ENCODE results near the gene TP53TG5.

Gene TP53TG5

GRCh38 chr20:45370571-45371160 lies 7.5 kb downstream of the TP53TG5 start:
- Histone ChIP-seq H2AK5ac (ENCODE audit: low read depth, low read length) (no peak overlapping the region), H3K4me2 (ENCODE audit: insufficient read depth, low read length, poor library complexity, severe bottlenecking) (no peak overlapping the region), H3K23ac (ENCODE audit: low read depth, low read length, poor library complexity) (no peak overlapping the region), H3K9ac (ENCODE audit: low read depth, low read length, poor library complexity) (no peak overlapping the region), H4K8ac (ENCODE audit: low read depth, low read length) (no peak overlapping the region), H3K4me3 (ENCODE audit: low read length in 2 of 2) (no peak overlapping the region), H3K18ac (ENCODE audit: low read length) (no peak overlapping the region), H2AFZ (ENCODE audit: low read length) (no peak overlapping the region), H3K79me1 (ENCODE audit: low read depth, low read length) (peaks cover 2% of the 10 kb centered on the region), H4K91ac (ENCODE audit: low read depth, low read length, poor library complexity) (no peak overlapping the region), H2BK12ac (ENCODE audit: low read length) (no peak overlapping the region), H3K4ac (ENCODE audit: low read length) (no peak overlapping the region), H2BK5ac (ENCODE audit: low read length) (no peak overlapping the region), H3K36me3 (replicated peaks in 1 of 2; ENCODE audit: control insufficient read depth in 2 of 2, insufficient read depth in 2 of 2, low read length in 2 of 2) (peaks cover 18 to 36% of the 10 kb centered on the region in 2 donors), H2BK120ac (ENCODE audit: low read depth, low read length) (no peak overlapping the region), H2BK15ac (ENCODE audit: low read length) (no peak overlapping the region), H3K27ac (replicated peaks; ENCODE audit: low read length) (no peak overlapping the region), H3K4me1 (ENCODE audit: control insufficient read depth in 2 of 2, insufficient read depth in 1 of 2, low read depth in 1 of 2, low read length in 2 of 2) (peaks cover 0 to 6% of the 10 kb centered on the region in 2 donors), H3K9me3 (replicated peaks in 1 of 2; ENCODE audit: control insufficient read depth in 2 of 2, insufficient read depth in 1 of 2, low read depth in 1 of 2, low read length in 2 of 2) (no peaks in the 10 kb centered on the region), H3K14ac (ENCODE audit: low read length) (no peak overlapping the region), H3K27me3 (ENCODE audit: control insufficient read depth in 3 of 3, insufficient read depth in 3 of 3, low read depth in 1 of 3, low read length in 3 of 3) (peaks cover 0 to 6% (median 0%) of the 10 kb centered on the region in 3 experiments)
- DNase-seq (ENCODE audit: low spot score) = no peak
- WGBS, 2 donors (ENCODE audit: extremely low coverage in 2 of 2, insufficient read length in 2 of 2, insufficient replicate concordance in 1 of 2) = no CpG with 5 or more reads among the region's 3 CpGs

DNA sequence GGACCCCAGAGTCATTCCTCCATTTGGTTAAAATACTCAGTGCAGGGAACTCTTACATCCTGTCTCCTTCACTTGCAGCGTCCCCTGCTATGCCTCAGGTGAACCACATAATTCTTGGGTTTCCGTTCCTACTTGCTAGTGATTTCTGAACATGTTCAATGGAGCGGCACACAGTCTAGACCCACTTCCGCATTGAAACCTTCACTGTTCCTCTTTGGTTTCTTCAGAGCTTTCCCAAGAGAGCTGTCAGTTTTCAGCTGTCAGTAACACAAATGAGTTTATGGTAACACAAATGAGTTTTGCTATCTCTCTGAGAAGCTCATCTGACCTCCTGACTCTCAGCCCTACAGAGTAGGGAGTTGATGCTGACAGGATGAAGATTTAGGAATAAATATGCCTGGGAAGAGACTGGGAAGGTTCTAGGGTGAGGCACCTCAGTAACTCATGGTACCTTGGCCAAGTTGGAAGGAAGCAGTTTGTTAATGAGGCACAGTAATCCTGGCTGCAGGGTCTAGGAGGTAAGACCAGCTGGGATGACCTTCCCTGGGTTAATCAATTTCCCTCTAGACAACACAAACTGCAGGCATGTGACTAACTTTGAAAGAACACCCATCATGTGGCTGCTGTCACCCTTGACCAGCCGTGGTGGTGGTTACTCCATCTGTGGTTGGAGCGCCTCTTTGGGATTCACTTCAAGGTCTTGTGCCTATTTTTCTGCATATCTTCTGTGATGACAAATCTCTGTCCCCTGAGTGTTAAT lies 9.7 kb downstream of the TP53TG5 start:
- peaks cover 0 to 6% (median 0%) of the 10 kb centered on the region in 3 experiments for H3K27me3 ChIP-seq (ENCODE audit: control insufficient read depth in 3 of 3, insufficient read depth in 3 of 3, low read depth in 1 of 3, low read length in 3 of 3)
- no peak overlapping the region for H2BK5ac ChIP-seq (ENCODE audit: low read length)
- no peak overlapping the region for H3K27ac ChIP-seq (replicated peaks; ENCODE audit: low read length)
- H2BK15ac ChIP-seq (ENCODE audit: low read length) = no peak overlapping the region
- H3K9me3 ChIP-seq (replicated peaks in 1 of 2; ENCODE audit: control insufficient read depth in 2 of 2, insufficient read depth in 1 of 2, low read depth in 1 of 2, low read length in 2 of 2) = no peaks in the 10 kb centered on the region
- peaks cover 2% of the 10 kb centered on the region for H3K79me1 ChIP-seq (ENCODE audit: low read depth, low read length)
- H3K4me3 ChIP-seq (ENCODE audit: low read length in 2 of 2) = no peak overlapping the region
- no peak overlapping the region for H3K9ac ChIP-seq (ENCODE audit: low read depth, low read length, poor library complexity)
- peaks cover 20 to 41% of the 10 kb centered on the region in 2 donors for H3K36me3 ChIP-seq (replicated peaks in 1 of 2; ENCODE audit: control insufficient read depth in 2 of 2, insufficient read depth in 2 of 2, low read length in 2 of 2)
- no peak overlapping the region for H4K91ac ChIP-seq (ENCODE audit: low read depth, low read length, poor library complexity)
- no peak for DNase-seq (ENCODE audit: low spot score)
- no peak overlapping the region for H4K8ac ChIP-seq (ENCODE audit: low read depth, low read length)
- no peak overlapping the region for H2BK120ac ChIP-seq (ENCODE audit: low read depth, low read length)
- H2AK5ac ChIP-seq (ENCODE audit: low read depth, low read length) = no peak overlapping the region
- WGBS, 2 donors (ENCODE audit: extremely low coverage in 2 of 2, insufficient read length in 2 of 2, insufficient replicate concordance in 1 of 2) = no CpG with 5 or more reads among the region's 6 CpGs
- H2AFZ ChIP-seq (ENCODE audit: low read length) = no peak overlapping the region
- H3K18ac ChIP-seq (ENCODE audit: low read length) = no peak overlapping the region
- no peak overlapping the region for H3K14ac ChIP-seq (ENCODE audit: low read length)
- no peak overlapping the region for H3K23ac ChIP-seq (ENCODE audit: low read depth, low read length, poor library complexity)
- H3K4ac ChIP-seq (ENCODE audit: low read length) = no peak overlapping the region
- peaks cover 5 to 8% of the 10 kb centered on the region in 2 donors for H3K4me1 ChIP-seq (ENCODE audit: control insufficient read depth in 2 of 2, insufficient read depth in 1 of 2, low read depth in 1 of 2, low read length in 2 of 2)
- H2BK12ac ChIP-seq (ENCODE audit: low read length) = no peak overlapping the region
- no peak overlapping the region for H3K4me2 ChIP-seq (ENCODE audit: insufficient read depth, low read length, poor library complexity, severe bottlenecking)

DNA sequence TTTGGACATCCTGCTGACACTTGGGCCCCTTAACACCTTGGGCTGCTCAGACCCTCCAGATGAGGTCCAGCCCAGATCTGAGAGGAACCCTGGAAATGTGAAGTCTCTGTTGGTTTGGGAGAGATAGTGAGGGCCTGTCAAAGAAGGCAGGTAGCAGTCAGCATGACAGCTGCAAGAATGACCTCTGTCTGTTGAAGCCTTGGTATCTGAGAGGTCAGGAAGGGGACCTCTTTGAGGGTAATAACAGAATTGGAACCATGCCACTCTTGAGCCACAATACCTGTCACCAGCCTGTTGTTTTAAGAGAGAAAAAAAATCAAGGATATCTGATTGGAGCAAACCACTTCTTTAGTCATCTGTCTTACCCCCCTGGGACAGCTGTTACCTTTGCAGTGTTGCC lies 11.0 kb downstream of the TP53TG5 start:
- Histone ChIP-seq H3K14ac (ENCODE audit: low read length) (no peak overlapping the region), H3K79me1 (ENCODE audit: low read depth, low read length) (peaks cover 2% of the 10 kb centered on the region), H3K9me3 (replicated peaks in 1 of 2; ENCODE audit: control insufficient read depth in 2 of 2, insufficient read depth in 1 of 2, low read depth in 1 of 2, low read length in 2 of 2) (no peaks in the 10 kb centered on the region), H3K27ac (replicated peaks; ENCODE audit: low read length) (no peak overlapping the region), H2BK120ac (ENCODE audit: low read depth, low read length) (no peak overlapping the region), H3K23ac (ENCODE audit: low read depth, low read length, poor library complexity) (no peak overlapping the region), H3K36me3 (replicated peaks in 1 of 2; ENCODE audit: control insufficient read depth in 2 of 2, insufficient read depth in 2 of 2, low read length in 2 of 2) (peaks cover 20 to 41% of the 10 kb centered on the region in 2 donors), H4K91ac (ENCODE audit: low read depth, low read length, poor library complexity) (no peak overlapping the region), H3K4ac (ENCODE audit: low read length) (no peak overlapping the region), H3K4me3 (ENCODE audit: low read length in 2 of 2) (no peak overlapping the region), H2BK12ac (ENCODE audit: low read length) (no peak overlapping the region), H2BK5ac (ENCODE audit: low read length) (no peak overlapping the region), H3K27me3 (ENCODE audit: control insufficient read depth in 3 of 3, insufficient read depth in 3 of 3, low read depth in 1 of 3, low read length in 3 of 3) (no peaks in the 10 kb centered on the region), H3K18ac (ENCODE audit: low read length) (no peak overlapping the region), H2AK5ac (ENCODE audit: low read depth, low read length) (no peak overlapping the region), H2AFZ (ENCODE audit: low read length) (no peak overlapping the region), H3K9ac (ENCODE audit: low read depth, low read length, poor library complexity) (no peak overlapping the region), H3K4me1 (ENCODE audit: control insufficient read depth in 2 of 2, insufficient read depth in 1 of 2, low read depth in 1 of 2, low read length in 2 of 2) (peaks cover 2 to 5% of the 10 kb centered on the region in 2 donors), H3K4me2 (ENCODE audit: insufficient read depth, low read length, poor library complexity, severe bottlenecking) (no peak overlapping the region), H2BK15ac (ENCODE audit: low read length) (no peak overlapping the region), H4K8ac (ENCODE audit: low read depth, low read length) (no peak overlapping the region)
- DNase-seq (ENCODE audit: low spot score) = no peak

DNA sequence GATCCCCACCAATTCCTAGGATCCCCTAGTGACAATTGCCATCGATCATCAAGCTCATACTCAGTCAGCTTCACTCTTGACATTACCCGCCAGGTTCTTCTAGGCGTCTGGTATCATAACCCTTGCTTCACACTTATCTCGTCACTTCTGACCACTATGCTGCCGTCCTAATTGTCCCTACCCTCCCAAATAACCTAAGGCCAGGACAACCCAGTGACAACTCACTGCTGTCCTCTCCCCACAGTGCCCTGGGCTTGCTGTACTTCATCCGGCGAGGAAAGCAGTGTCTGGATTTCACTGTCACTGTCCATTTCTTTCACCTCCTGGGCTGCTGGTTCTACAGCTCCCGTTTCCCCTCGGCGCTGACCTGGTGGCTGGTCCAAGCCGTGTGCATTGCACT lies 11.5 kb downstream of the TP53TG5 start:
- no peaks in the 10 kb centered on the region for H3K27me3 ChIP-seq (ENCODE audit: control insufficient read depth in 3 of 3, insufficient read depth in 3 of 3, low read depth in 1 of 3, low read length in 3 of 3)
- no peak overlapping the region for H2AK5ac ChIP-seq (ENCODE audit: low read depth, low read length)
- no peak overlapping the region for H4K8ac ChIP-seq (ENCODE audit: low read depth, low read length)
- H3K4me2 ChIP-seq (ENCODE audit: insufficient read depth, low read length, poor library complexity, severe bottlenecking) = no peak overlapping the region
- H4K91ac ChIP-seq (ENCODE audit: low read depth, low read length, poor library complexity) = no peak overlapping the region
- H2BK5ac ChIP-seq (ENCODE audit: low read length) = no peak overlapping the region
- no CpG with 5 or more reads among the region's 11 CpGs for WGBS, 2 donors (ENCODE audit: extremely low coverage in 2 of 2, insufficient read length in 2 of 2, insufficient replicate concordance in 1 of 2)
- no peak overlapping the region for H3K4me3 ChIP-seq (ENCODE audit: low read length in 2 of 2)
- no peak overlapping the region for H2BK15ac ChIP-seq (ENCODE audit: low read length)
- H3K23ac ChIP-seq (ENCODE audit: low read depth, low read length, poor library complexity) = no peak overlapping the region
- no peak overlapping the region for H3K27ac ChIP-seq (replicated peaks; ENCODE audit: low read length)
- no peaks in the 10 kb centered on the region for H3K9me3 ChIP-seq (replicated peaks in 1 of 2; ENCODE audit: control insufficient read depth in 2 of 2, insufficient read depth in 1 of 2, low read depth in 1 of 2, low read length in 2 of 2)
- H3K9ac ChIP-seq (ENCODE audit: low read depth, low read length, poor library complexity) = no peak overlapping the region
- peaks cover 20 to 41% of the 10 kb centered on the region in 2 donors for H3K36me3 ChIP-seq (replicated peaks in 1 of 2; ENCODE audit: control insufficient read depth in 2 of 2, insufficient read depth in 2 of 2, low read length in 2 of 2)
- no peak overlapping the region for H2BK12ac ChIP-seq (ENCODE audit: low read length)
- peaks cover 2 to 5% of the 10 kb centered on the region in 2 donors for H3K4me1 ChIP-seq (ENCODE audit: control insufficient read depth in 2 of 2, insufficient read depth in 1 of 2, low read depth in 1 of 2, low read length in 2 of 2)
- H3K14ac ChIP-seq (ENCODE audit: low read length) = no peak overlapping the region
- H3K79me1 ChIP-seq (ENCODE audit: low read depth, low read length) = peaks cover 2% of the 10 kb centered on the region
- no peak overlapping the region for H3K18ac ChIP-seq (ENCODE audit: low read length)
- DNase-seq (ENCODE audit: low spot score) = no peak
- H2AFZ ChIP-seq (ENCODE audit: low read length) = no peak overlapping the region
- H3K4ac ChIP-seq (ENCODE audit: low read length) = no peak overlapping the region
- H2BK120ac ChIP-seq (ENCODE audit: low read depth, low read length) = no peak overlapping the region
